Keratinocyte (primary cell): ENCODE measurements around the gene KCND2. TPM values are rescaled to one million over a fixed set of nuclear protein-coding genes. Genes with fewer than 3 reads are reported as not detected.
"Not testable (repeated sequence)": the region's sequence is repeated elsewhere in the genome, so short reads cannot be mapped to it uniquely, and the experiment has no call there.

Experiments
- DNase-seq: peaks from one replicate; pipeline ENCODE4 v3.0.0-alpha.2; 2011; ENCODE audit warnings: low read depth, missing footprints, low spot score
- FAIRE-seq: peaks from 2 replicates; lab custom pipeline; 2011; peaks lifted over from hg19 to GRCh38; lab: Jason Lieb, UNC
- H2AFZ ChIP-seq: 2 replicates; pipeline ENCODE4 v1.6.0; 2012; ENCODE audit warnings: low read length, control low read depth, inconsistent platforms; ENCODE audit not compliant: control insufficient read depth
- H3K27ac ChIP-seq: 2 replicates; pipeline ENCODE4 v1.5.1; 2011; ENCODE audit warnings: low read length; ENCODE audit not compliant: control insufficient read depth, insufficient read depth
- H3K27me3 ChIP-seq: 3 replicates; pipeline ENCODE4 v1.6.0; 2011; ENCODE audit warnings: low read length; ENCODE audit not compliant: control insufficient read depth, insufficient read depth; ENCODE audit errors: extremely low read depth
- H3K36me3 ChIP-seq, 2 experiments: 2 replicates in 1 of 2; 3 replicates in 1 of 2; pipeline ENCODE4 v1.5.1; 2011; ENCODE audit warnings: low read length in 2 of 2, mild to moderate bottlenecking in 1 of 2; ENCODE audit not compliant: control insufficient read depth in 2 of 2, insufficient read depth in 2 of 2; ENCODE audit errors: extremely low read depth in 1 of 2
- H3K4me1 ChIP-seq: 3 replicates; pipeline ENCODE4 v1.5.1; 2011; ENCODE audit warnings: low read length; ENCODE audit not compliant: control insufficient read depth, insufficient read depth; ENCODE audit errors: extremely low read depth
- H3K4me2 ChIP-seq: 3 replicates; pipeline ENCODE4 v1.6.0; 2011; ENCODE audit warnings: low read depth, low read length; ENCODE audit not compliant: control insufficient read depth, insufficient read depth; ENCODE audit errors: extremely low read depth
- H3K4me3 ChIP-seq, 3 experiments: fragments of 200-600 bp in 1 of 3; sonication (generic) in 1 of 3; 2 replicates in 2 of 3; 3 replicates in 1 of 3; pipeline ENCODE4 v1.5.1; 2011 to 2016; ENCODE audit warnings: low read length in 3 of 3, mild to moderate bottlenecking in 3 of 3, control low read depth in 2 of 3, inconsistent platforms in 1 of 3, low read depth in 1 of 3, mixed read lengths in 1 of 3, mixed run types in 1 of 3, moderate library complexity in 1 of 3; ENCODE audit not compliant: control insufficient read depth in 2 of 3, insufficient read depth in 2 of 3; ENCODE audit errors: extremely low read depth in 1 of 3
- H3K79me2 ChIP-seq: 2 replicates; pipeline ENCODE4 v1.6.0; 2012; ENCODE audit warnings: low read length; ENCODE audit not compliant: control insufficient read depth, insufficient read depth
- H3K9ac ChIP-seq: 3 replicates; pipeline ENCODE4 v1.6.0; 2011; ENCODE audit warnings: low read length; ENCODE audit not compliant: control insufficient read depth, insufficient read depth; ENCODE audit errors: extremely low read depth
- H3K9me1 ChIP-seq: 3 replicates; pipeline ENCODE4 v1.6.0; 2011; ENCODE audit warnings: low read length; ENCODE audit not compliant: control insufficient read depth, insufficient read depth; ENCODE audit errors: extremely low read depth
- H3K9me3 ChIP-seq: 2 replicates; pipeline ENCODE4 v1.5.1; 2012; ENCODE audit warnings: low read depth, low read length; ENCODE audit not compliant: control insufficient read depth
- H4K20me1 ChIP-seq: 3 replicates; pipeline ENCODE4 v1.6.0; 2011; ENCODE audit warnings: low read length; ENCODE audit not compliant: control insufficient read depth, insufficient read depth; ENCODE audit errors: extremely low read depth
- EZH2 ChIP-seq: IDR thresholded peaks from one replicate; pipeline ENCODE4 v1.6.1; 2012; ENCODE audit warnings: inconsistent platforms, mild to moderate bottlenecking, low read length, moderate library complexity
- dilution Hi-C: fragments of 300-500 bp; cut with MboI; formaldehyde crosslinking; loops from one replicate; pipeline ENCODE4 v1.7.0; 2020; ENCODE audit warnings: low sequenced_read_pairs; ENCODE audit not compliant: extremely low pct_ligation_motif_present
- polyA plus RNA-seq, 5 experiments: library from polyadenylated mRNA; depleted of rRNA in 3 of 5; stranded (reverse) in 3 of 5; stranded (forward) in 1 of 5; unstranded in 1 of 5; fragments of >200 nt; gene quantifications; 1 replicate in 1 of 5; 2 replicates in 3 of 5; 3 replicates in 1 of 5; pipeline versions ENCODE4 v1.2.1 to v1.2.3, GENCODE V29; 2011 to 2012; ENCODE audit warnings: missing spikeins in 2 of 5, low read depth in 1 of 5, low replicate concordance in 1 of 5
- TF ChIP-seq, protein P1 (sequence below), 3 experiments: IDR thresholded peaks in 1 of 3; conservative IDR thresholded peaks in 1 of 3; optimal IDR thresholded peaks in 1 of 3; 2 replicates in 2 of 3; 3 replicates in 1 of 3; pipeline versions ENCODE3 to v1.5.1; 2011; ENCODE audit warnings: low read length in 3 of 3, mild to moderate bottlenecking in 3 of 3, moderate library complexity in 2 of 3, control low read depth in 1 of 3, inconsistent platforms in 1 of 3; ENCODE audit not compliant: insufficient read depth in 2 of 3; ENCODE audit errors: extremely low read depth in 1 of 3

KCND2 gene
- polyA plus RNA-seq, 1 donor (not counting 4 experiments of a cell fraction or from before 2014, with no cell fraction given) = not detected

GRCh38 chr7:120564145-120564544 is 291.2 kb downstream of the KCND2 start:
- TF ChIP-seq EZH2 = no peak
- TF ChIP-seq, protein P1, sequence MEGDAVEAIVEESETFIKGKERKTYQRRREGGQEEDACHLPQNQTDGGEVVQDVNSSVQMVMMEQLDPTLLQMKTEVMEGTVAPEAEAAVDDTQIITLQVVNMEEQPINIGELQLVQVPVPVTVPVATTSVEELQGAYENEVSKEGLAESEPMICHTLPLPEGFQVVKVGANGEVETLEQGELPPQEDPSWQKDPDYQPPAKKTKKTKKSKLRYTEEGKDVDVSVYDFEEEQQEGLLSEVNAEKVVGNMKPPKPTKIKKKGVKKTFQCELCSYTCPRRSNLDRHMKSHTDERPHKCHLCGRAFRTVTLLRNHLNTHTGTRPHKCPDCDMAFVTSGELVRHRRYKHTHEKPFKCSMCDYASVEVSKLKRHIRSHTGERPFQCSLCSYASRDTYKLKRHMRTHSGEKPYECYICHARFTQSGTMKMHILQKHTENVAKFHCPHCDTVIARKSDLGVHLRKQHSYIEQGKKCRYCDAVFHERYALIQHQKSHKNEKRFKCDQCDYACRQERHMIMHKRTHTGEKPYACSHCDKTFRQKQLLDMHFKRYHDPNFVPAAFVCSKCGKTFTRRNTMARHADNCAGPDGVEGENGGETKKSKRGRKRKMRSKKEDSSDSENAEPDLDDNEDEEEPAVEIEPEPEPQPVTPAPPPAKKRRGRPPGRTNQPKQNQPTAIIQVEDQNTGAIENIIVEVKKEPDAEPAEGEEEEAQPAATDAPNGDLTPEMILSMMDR (optimal IDR thresholded peaks at IDR 0.05 in 1 of 3, IDR thresholded peaks at IDR 0.05 in 1 of 3, conservative IDR thresholded peaks at IDR 0.05 in 1 of 3; ENCODE audit: extremely low read depth in 1 of 3, insufficient read depth in 2 of 3, low read length in 3 of 3) = no peak
- H3K36me3 ChIP-seq = no peaks in the 10 kb centered on the region

DNA sequence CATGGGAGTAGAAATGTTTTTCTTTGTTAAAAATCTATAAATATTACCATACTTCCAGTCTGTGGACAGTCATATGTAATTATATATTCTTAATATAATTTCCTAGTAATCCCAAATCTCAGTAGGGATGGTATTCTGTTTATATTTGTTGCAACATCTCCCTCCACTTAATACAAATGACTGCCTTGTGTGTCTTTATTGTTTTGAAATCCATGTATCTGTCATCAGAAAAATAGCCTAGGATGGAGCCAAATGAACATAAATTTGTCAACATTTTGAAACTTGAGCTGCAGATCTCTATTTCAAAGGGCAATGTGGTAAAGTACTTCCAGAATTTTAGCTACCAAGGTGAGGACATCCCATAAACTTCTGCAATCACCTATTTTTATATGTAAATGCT is 294.2 kb downstream of the KCND2 start:
- H3K9me3 ChIP-seq = no peaks in the 10 kb centered on the region
- no peaks in the 10 kb centered on the region for H3K9me1 ChIP-seq
- no peaks in the 10 kb centered on the region for H3K27me3 ChIP-seq
- FAIRE-seq (no peak), DNase-seq (no peak)
- H3K4me2 ChIP-seq = no peak overlapping the region
- TF ChIP-seq, protein P1 (optimal IDR thresholded peaks at IDR 0.05 in 1 of 3, IDR thresholded peaks at IDR 0.05 in 1 of 3, conservative IDR thresholded peaks at IDR 0.05 in 1 of 3; ENCODE audit: extremely low read depth in 1 of 3, insufficient read depth in 2 of 3, low read length in 3 of 3) = no peak
- no peak for TF ChIP-seq EZH2
- H4K20me1 ChIP-seq = no peaks in the 10 kb centered on the region
- H3K27ac ChIP-seq = no peak overlapping the region
- H3K4me3 ChIP-seq = no peak overlapping the region
- no peaks in the 10 kb centered on the region for H3K79me2 ChIP-seq
- no peak overlapping the region for H3K9ac ChIP-seq
- H2AFZ ChIP-seq = no peak overlapping the region
- H3K36me3 ChIP-seq = no peaks in the 10 kb centered on the region
- dilution Hi-C loops = no loop called here
- H3K4me1 ChIP-seq = no peaks in the 10 kb centered on the region

More at GRCh38 chr7:120564145-120564544, 291.2 kb downstream of the KCND2 start:
- H2AFZ ChIP-seq = no peak overlapping the region
- no peaks in the 10 kb centered on the region for H3K4me1 ChIP-seq
- DNase-seq (no peak), FAIRE-seq (no peak)
- H3K79me2 ChIP-seq = no peaks in the 10 kb centered on the region
- H3K9ac ChIP-seq = no peak overlapping the region
- H3K9me1 ChIP-seq = no peaks in the 10 kb centered on the region
- no peak overlapping the region for H3K4me3 ChIP-seq
- H3K4me2 ChIP-seq = no peak overlapping the region
- no peaks in the 10 kb centered on the region for H3K27me3 ChIP-seq
- H4K20me1 ChIP-seq = no peaks in the 10 kb centered on the region
- H3K9me3 ChIP-seq = no peaks in the 10 kb centered on the region
- dilution Hi-C loops = no loop called here
- no peak overlapping the region for H3K27ac ChIP-seq

DNA sequence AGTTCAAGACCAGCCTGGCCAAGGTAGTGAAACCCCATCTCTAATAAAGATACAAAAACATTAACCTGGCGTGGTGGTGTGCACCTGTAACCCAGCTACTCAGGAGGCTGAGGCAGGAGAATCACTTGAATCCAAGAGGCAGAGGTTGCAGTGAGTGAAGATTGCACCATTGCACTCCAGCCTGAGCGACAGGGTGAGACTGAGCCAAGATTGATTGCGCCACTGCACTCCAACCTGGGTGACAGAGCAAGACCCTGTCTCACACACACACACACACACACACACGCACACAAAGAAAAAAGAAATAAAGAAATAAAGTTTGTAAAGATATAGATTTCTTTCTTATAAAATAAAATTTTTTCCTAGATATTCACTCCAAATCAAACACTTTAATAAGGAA is 305.7 kb downstream of the KCND2 start:
- H3K36me3 ChIP-seq, H3K27ac ChIP-seq, H3K4me3 ChIP-seq, H3K27me3 ChIP-seq, H3K4me2 ChIP-seq, FAIRE-seq, dilution Hi-C loops, H3K9ac ChIP-seq, H4K20me1 ChIP-seq, H2AFZ ChIP-seq, H3K4me1 ChIP-seq, H3K79me2 ChIP-seq, DNase-seq, H3K9me3 ChIP-seq, H3K9me1 ChIP-seq: not testable (repeated sequence)
